GM20431 (cell line): ENCODE measurements around the gene RALGPS1.

Experiments
- in situ Hi-C: fragments of 300-500 bp; cut with MseI, MboI; formaldehyde crosslinking; loops from one replicate; pipeline ENCODE4 v1.15.0; 2020; ENCODE audit warnings: low sequenced_read_pairs; ENCODE audit not compliant: unreplicated experiment

RALGPS1 gene

GRCh38 chr9:127192744-127193143 is 278.2 kb downstream of the RALGPS1 start:
- in situ Hi-C loops = no loop called here

GRCh38 chr9:127193483-127193882 is 278.9 kb downstream of the RALGPS1 start:
- in situ Hi-C loops = no loop called here

- in situ Hi-C loops = no loop called here
These were observed 280.5 kb downstream of the RALGPS1 start for GRCh38 chr9:127194881-127195713.

- in situ Hi-C loops = no loop called here
These were observed 281.6 kb downstream of the RALGPS1 start for GRCh38 chr9:127195976-127196825.

- in situ Hi-C loops = no loop called here
These were observed 282.2 kb downstream of the RALGPS1 start for GRCh38 chr9:127196826-127197145.

GRCh38 chr9:127197186-127197860 is 282.7 kb downstream of the RALGPS1 start:
- in situ Hi-C loops = no loop called here

GRCh38 chr9:127197861-127198430 is 283.4 kb downstream of the RALGPS1 start:
- in situ Hi-C loops = no loop called here

GRCh38 chr9:127198587-127198986 is 284.0 kb downstream of the RALGPS1 start:
- in situ Hi-C loops = no loop called here

GRCh38 chr9:127199001-127199791 is 284.6 kb downstream of the RALGPS1 start:
- in situ Hi-C loops = no loop called here

GRCh38 chr9:127200106-127200862 is 285.7 kb downstream of the RALGPS1 start:
- in situ Hi-C loops = loop anchor here (10.0 kb wide), 1 partner anchor 255 kb away; no protein-coding TSS in a partner anchor

- in situ Hi-C loops = loop anchor here (10.0 kb wide), 1 partner anchor 256 kb away; no protein-coding TSS in a partner anchor
These were observed 286.5 kb downstream of the RALGPS1 start for GRCh38 chr9:127201071-127201541.

- in situ Hi-C loops = loop anchor here (10.0 kb wide), 1 partner anchor 257 kb away; no protein-coding TSS in a partner anchor
These were observed 287.1 kb downstream of the RALGPS1 start for GRCh38 chr9:127201731-127202130.

GRCh38 chr9:127202461-127203169 is 288.0 kb downstream of the RALGPS1 start:
- in situ Hi-C loops = loop anchor here (10.0 kb wide), 1 partner anchor 258 kb away; no protein-coding TSS in a partner anchor

- in situ Hi-C loops = loop anchor here (10.0 kb wide), 1 partner anchor 259 kb away; no protein-coding TSS in a partner anchor
These were observed 289.2 kb downstream of the RALGPS1 start for GRCh38 chr9:127203681-127204327.

- in situ Hi-C loops = loop anchor here (10.0 kb wide), 1 partner anchor 260 kb away; no protein-coding TSS in a partner anchor
These were observed 290.3 kb downstream of the RALGPS1 start for GRCh38 chr9:127204771-127205470.

GRCh38 chr9:127205952-127206351 is 291.4 kb downstream of the RALGPS1 start:
- in situ Hi-C loops = loop anchor here (10.0 kb wide), 1 partner anchor 261 kb away; no protein-coding TSS in a partner anchor
